NCI-H1092 (cell line): ENCODE data around the gene GABARAPL2.
"Not testable (repeated sequence)": the region's sequence is repeated elsewhere in the genome, so short reads cannot be mapped to it uniquely, and the experiment has no call there.

Source experiments
- DNase-seq: peaks from one replicate; lab custom pipeline; 2025; lab: John Stamatoyannopoulos, UW

The GABARAPL2 gene

GRCh38 chr16:75591927-75592326, 25.7 kb downstream of the GABARAPL2 start:
- DNase-seq = not testable (repeated sequence)

GRCh38 chr16:75593308-75593707, 27.1 kb downstream of the GABARAPL2 start:
- DNase-seq = no peak

DNA sequence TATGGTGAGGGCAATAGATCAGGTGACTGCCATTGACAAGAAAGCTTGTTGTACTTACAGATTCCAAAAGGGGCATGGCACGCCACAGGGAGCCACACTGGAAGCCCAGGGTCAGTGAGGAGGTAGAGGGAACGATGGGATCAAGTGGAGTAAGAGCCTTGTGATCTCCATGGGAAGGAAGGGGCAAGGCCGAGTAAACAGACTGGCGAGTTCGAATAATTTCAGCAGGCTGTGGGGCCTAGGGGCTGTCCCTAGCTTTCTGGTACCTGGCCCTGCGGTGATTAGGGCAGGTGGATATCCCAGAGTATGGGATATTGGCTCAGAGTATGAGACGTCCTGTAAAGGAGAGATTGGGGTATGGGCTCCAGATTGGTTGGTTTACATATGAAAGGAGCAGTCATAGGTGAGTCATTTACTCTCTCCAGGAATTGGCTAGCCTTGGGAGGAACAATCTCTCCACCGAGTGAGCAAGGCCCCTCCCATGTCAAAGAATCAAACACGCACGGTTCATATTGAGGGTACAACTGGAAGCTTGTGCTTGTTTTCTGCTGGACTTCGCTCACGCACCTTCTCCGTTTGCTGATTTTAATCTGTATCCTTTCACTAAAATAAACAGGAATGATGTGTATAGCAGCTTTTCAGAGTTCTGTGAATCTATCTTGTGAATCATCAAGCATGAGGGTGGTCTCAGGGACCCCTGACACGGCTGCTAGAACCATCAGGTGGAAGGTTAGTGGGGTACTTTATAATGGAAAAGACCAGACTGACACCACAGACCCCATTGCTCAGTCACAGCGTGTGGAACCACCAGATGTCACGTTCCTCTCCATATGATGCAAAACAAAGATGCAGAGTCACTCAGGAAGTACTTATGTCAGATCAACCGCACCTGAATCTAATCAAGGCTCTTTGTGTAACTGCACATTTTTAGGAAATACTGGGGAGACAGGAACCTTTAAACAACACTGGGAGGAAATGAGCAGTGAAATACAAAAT, 27.9 kb downstream of the GABARAPL2 start:
- DNase-seq = peak; percentile 35

GRCh38 chr16:75599452-75600277, 33.5 kb downstream of the GABARAPL2 start:
- no peak for DNase-seq

DNA sequence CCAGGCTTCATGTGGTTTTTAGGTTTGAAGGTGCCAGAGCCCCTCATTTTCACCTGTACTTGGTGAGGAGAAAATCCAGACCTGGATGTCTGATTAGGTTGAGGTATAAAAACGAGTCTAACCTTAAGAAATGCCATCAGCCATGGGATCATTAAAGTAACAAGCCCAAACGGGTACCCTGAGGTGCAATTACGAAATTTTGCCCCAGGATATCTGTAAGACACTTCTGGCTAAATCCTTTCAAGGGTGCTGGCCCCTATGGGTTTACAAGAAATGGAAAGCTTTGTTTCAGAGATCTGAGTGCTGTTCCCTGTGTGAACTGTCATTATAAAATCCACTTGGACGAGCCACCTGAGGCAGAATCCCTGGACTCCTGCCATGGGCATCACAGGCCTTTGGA, 37.1 kb downstream of the GABARAPL2 start:
- DNase-seq = no peak

GRCh38 chr16:75606507-75606906, 40.3 kb downstream of the GABARAPL2 start:
- DNase-seq = no peak

- no peak for DNase-seq
Observed at GRCh38 chr16:75614066-75614897, 48.1 kb downstream of the GABARAPL2 start.

DNA sequence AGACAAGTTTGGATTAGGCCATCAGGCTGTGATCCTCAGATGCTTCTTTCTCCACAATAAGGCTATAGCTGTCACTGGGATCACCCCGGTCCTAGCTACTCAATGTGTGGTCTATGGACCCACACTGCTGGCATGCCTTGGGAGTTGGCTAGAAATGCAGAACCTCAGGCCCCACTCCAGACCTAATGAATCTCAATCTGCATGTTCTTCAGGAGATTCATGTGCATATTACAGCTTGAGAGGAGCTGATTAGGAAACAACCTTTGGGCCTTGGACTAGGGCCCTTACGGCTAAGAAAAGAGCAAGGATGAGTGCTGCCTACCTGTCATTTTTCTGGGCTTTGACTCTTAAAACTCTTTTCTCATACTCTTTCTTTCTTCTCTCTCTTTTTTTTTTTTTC, 49.4 kb downstream of the GABARAPL2 start:
- DNase-seq = no peak

- no peak for DNase-seq
Observed at GRCh38 chr16:75616521-75617010, 50.4 kb downstream of the GABARAPL2 start.

GRCh38 chr16:75617121-75617520, 50.9 kb downstream of the GABARAPL2 start:
- no peak for DNase-seq

DNA sequence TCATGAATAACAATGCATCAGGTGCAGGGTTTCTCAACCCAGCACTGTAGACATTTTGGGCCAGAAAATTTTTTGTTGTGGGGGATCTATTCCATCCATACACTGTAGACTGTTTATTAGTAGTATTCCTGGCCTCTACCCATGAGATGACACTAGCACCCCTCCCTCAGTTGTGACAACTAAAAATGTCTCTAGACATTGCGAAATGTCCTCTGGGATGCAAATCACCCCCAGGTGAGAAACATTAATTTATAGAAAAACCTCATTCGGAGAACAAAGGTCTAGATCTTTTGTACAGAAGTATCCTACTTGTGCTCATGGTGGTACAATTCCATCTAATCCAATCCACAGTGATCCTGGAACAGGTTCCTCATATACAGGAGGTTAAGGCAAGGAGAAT, 52.6 kb downstream of the GABARAPL2 start:
- no peak for DNase-seq

DNA sequence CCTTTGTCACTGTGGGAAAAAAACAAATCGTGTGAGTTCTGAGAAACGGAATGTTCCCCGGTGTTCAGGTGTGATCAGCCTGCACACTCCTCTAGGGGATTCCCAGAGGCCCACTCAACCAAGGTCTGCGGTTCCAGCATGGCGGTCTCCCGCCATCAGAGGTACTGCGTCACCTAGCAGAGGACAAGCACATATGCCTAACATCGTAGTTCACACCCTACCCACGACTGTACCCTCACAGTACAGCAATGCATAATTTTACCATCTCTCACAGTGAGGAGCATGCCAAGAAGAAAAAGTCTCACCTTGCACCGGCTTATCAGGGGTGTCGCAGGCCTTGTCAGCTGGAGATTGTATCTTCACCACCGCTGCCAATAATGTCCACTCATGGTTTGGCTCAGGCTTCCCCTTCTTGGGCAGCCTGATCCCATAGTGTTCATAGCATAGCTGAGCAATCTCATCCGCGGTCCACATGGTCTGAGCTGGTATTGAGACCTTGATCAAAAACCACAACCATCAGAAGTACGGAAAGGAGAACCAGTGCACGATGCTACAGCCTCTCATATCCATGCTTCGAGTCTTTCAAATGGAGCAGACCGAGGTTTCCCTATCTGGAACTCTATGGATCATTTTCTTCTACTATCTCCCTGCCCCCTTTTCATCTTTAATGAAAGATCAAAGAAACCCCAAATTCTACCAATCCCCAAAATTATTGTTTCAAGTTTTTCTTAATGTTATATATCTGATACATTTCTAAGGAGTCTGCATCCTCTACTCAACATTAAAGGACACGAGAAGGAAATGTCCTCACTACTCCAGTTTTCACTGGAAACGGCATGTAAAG, 54.4 kb downstream of the GABARAPL2 start:
- DNase-seq = no peak

DNA sequence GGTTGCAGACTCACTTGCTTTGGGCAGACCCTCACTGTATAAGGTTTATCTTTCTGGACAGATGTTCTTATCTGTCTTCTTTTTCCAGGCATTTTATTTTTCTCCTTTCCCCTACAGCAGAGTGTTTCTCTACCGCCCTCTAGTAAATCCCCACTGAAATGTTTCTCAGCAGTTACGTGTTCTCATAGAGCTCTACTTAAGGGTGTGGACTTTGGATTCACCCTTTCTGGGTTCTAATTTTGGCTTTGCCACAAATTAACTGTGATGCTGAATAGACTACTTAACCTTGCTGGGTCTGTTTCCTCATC, 54.9 kb downstream of the GABARAPL2 start:
- no peak for DNase-seq

GRCh38 chr16:75622761-75623605, 56.8 kb downstream of the GABARAPL2 start, which contains the start of gene ADAT1:
Gene ADAT1 (minus strand): TSS chr16:75623281. CDS start chr16:75620799, 2,482 bp downstream.
- peak; percentile 98 for DNase-seq

- no peak for DNase-seq
Observed at GRCh38 chr16:75624921-75625334, 58.7 kb downstream of the GABARAPL2 start.

GRCh38 chr16:75626806-75627205, 60.6 kb downstream of the GABARAPL2 start:
- DNase-seq = no peak
